CD4-positive, alpha-beta T cell treated with Interleukin-10 for 1 hour (primary cell): Measurements from ENCODE around the gene SFXN5.
"Not testable (repeated sequence)": the region's sequence is repeated elsewhere in the genome, so short reads cannot be mapped to it uniquely, and the experiment has no call there.

Experiments used
- DNase-seq: peaks from one replicate; pipeline ENCODE4 v3.0.0-alpha.2; 2020

The SFXN5 gene

DNA sequence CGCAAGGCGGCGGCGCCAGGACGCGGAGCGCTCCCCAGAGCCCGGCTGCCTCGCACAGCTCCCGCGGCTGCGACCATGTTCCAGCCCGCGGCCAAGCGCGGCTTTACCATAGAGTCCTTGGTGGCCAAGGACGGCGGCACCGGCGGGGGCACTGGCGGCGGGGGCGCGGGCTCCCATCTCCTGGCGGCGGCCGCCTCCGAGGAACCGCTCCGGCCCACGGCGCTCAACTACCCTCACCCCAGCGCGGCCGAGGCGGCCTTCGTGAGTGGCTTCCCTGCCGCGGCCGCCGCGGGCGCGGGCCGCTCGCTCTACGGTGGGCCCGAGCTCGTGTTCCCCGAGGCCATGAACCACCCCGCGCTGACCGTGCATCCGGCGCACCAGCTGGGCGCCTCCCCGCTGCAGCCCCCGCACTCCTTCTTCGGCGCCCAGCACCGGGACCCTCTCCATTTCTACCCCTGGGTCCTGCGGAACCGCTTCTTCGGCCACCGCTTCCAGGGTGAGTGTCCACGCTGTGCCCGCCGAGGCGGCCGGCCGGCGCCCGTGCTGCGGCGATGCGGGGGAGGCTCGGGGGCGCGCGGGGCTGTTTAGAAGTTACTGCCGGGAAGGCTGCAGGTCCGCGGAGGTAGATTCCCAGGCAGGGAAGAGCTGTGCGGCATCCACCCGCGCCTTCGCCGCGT, 153.5 kb downstream of the SFXN5 start:
- no peak for DNase-seq

DNA sequence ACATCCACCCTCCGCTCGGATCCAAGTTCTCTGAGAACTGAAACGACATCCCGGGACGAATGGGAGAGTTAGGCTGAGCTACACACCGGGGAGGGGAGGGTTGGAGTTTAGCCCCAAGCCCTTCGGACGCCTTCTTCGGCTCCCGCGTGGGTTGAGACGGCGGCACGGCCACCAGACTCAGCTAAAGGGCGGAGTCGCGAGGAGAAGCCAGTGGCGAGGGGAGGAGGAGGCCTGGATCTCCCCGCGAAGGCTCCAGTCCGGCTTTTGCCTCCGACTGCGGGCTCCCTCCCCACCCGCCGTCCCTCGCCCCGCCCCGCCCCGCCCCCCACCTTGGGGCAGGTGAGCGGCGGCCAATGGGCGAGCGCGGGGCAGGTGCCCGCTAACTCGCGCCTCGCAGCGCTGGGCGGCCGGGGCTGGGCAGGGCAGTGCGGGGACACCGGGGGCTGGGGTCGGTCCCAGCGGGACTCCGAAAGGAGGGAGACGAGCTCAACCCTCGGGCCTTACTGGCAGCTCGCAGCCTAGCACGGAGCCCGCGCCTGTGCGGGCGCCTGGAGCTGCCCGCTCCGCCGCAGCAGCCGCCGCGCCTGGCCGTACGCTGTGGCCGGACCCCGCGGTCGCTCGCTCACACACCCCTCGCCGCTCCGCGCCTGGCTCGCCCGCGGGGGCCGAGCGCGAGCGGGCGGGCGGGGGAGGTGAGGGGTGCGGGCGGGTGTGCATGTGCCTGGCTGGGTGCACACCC, 154.2 kb downstream of the SFXN5 start, which contains the start of gene EMX1:
TSS of gene EMX1 (plus strand) at position 382 of the 739 bp plus-strand sequence. CDS start at position 716, 334 bp downstream.
- DNase-seq: peak; percentile 54

DNA sequence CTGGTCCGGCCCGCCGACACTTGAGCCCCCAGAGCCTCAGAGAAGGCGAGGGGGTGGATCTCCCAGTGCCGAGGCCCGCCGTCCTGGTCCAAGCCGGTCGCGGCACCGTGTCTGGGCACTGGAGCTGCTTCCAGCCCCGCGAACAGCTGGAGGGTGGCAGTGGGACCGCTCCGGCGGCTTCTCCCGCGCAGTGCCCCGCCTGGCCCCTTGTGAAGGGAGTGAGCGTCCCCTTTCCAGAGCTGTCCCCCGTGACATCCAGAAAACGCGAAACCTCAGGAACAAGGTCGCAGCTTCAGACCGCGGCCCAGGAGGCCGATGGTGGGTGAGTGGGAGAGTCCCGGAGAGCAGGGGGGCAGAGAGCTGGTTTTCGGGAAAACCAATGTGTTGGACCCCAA, 154.8 kb downstream of the SFXN5 start:
- DNase-seq: no peak

DNA sequence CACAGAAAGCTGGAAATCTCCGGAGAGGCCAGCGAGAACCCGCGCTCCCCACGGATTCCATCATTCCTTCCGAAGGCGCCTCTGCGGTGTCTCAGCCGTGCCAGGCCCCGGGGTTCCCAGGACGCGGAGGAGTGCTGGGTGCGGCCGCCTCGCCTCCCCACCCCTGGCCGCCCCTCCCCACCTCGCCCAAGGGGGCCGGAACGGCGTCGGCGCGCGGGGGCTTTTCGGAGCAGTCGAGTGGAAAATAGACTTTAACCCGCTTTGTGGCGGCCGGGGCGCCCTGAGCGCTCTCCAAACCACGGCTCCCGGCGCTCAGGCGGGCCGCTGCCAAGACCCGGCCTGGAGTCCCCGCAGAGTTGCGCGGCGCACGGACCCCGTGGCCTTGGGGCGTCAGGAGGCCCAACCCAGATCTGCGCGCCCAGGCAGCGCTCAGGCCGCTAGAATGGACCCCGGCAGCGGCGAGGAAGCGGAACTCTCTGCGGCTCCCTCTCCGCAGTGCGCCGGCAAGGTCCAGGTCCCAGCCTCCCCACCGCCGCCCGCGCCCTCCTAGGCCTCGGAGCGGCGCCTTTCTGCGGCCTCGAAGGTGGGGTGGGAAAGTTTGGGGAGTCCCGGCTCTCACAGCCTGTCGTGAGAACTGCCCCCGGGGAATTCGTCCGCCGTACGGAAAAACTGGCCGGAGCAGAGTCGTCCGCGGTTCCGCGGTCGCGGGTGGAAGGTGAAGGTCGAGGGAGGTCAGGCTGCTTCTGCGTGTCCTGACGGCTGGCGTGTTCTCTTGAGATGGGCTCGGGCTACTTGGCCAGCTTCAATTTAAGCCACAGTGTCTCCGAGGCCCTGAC, 155.4 kb downstream of the SFXN5 start:
- peak; percentile 44 for DNase-seq

DNA sequence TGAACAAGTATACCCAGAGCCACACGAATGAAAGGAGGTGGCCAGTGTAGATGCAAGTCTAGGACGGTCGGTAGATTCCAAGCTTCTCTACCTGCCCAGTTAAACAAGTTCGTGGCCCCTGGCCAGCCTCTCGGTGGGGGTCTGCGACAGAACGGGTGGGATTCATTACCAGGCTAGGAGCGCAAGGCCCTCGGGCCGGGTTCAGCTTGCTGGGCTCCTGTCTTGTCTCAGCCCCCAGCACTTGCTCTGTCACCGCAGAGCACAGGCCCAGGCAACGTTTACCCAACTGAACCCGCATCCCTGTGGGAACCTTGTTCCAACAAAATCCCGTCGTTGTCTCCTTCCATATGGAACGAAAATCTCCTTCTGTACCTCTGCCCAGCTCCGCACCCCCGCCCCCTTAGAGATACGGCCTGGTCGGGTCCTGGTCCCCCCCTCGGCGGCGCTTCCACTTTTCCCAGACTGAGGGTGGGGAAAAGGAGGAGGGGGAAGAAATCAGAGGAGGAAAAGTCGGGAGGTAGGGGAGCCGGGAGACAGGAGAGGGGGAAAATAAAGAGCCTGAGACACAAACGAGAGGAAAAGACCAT, 156.1 kb downstream of the SFXN5 start:
- no peak for DNase-seq

DNA sequence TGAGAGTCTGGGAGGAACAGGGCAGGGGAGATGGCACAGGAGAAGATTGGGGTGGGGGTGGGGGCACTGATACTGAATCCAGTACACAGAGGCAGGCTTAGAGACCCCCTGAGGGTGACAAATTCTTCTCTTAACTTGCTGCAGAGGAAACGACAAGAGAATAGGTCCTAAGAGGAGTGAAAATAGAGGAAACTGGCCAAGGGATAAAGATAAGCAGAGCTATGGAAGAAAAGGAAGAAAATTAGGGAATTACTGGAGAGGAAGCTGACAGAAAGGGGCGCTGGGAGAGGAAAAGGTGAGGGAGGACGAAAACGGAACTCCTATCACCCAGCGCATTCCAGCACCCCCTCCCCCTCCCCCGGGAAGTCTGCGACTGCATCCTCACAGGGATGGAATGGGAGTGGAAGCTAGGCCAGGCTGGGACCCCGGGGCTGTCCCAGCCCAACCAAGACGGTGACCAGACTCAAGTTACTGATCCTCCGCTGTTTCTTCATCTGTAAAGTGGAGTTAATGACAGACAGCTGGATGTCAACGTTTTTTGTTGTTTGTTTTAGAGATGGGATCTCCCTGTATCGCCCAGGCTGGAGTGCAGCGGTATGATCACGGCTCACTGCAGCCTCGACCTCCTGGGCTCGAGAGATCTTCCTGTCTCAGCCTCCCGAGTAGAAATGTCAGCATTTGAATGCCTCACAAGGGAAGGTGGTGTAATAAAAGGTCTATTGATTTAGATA, 156.8 kb downstream of the SFXN5 start:
- DNase-seq: no peak

DNA sequence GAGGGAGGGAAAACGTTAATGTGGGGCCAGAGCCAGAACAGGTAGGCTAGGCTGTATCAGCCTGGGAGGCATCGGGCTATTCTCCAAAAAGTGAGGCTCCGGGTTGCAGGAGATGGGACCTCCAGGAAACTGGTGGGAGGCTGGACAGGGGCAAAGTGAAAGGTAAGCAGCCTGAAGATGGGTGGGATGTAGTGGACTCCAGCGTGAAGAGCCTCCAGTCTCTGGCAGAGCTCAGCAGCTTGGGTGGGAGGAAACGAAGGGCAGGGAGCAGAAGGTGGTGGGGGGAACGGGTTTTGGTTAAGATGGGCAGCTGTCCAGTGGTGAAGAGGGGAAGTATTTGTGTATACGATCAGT, 157.3 kb downstream of the SFXN5 start:
- no peak for DNase-seq

DNA sequence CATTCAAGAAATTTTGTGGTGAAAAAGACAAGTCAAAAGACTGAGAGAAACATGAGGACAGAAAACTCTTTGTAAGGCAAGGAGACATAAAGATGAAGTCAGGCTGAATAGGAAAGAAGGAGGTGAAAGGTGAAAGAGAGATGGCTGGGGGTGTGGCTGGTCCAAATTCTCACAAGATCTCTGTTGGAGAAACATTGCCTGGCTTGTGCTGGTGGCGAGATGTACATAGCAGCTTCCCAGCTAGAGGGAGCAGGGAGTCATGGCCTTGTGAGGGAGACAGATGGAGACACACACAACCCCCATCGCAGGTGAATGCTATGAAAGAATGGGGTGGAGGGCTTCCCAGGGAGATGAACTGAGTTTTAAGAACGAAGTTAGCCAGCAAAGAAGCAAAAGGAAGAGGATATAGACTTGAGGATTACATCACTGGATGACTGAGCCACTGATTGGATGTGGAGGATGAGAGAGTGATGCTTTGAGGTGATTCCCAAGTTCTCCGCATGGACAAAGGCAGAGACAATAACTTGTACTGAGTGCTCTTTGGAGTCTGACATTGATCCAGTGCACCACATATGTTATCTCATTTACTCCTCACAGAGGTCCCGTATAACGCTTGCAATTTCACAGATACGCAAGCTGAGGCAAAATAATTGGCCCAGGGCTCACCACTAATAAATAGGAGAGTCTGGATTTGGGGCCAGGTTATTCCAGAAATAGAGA, 157.9 kb downstream of the SFXN5 start:
- DNase-seq: no peak

DNA sequence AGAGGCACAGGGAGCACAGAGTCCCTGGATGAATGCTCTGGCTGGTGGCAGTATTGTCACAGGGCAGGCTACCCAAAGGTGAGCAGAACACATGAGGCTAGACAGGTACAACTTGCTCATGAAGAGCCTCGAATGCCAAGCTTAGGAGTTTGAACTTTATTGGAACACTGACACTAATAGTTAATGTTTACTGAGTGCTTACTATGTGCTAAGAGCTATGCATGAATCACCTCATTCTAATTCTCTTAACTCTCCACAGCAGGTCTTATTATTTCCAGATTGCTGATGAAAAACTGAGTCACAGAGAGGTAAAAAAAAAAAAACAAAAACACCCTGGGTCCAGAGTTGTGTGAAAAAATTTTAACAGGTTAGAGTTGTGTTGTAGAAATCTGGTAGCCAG, 160.3 kb downstream of the SFXN5 start:
- no peak for DNase-seq

DNA sequence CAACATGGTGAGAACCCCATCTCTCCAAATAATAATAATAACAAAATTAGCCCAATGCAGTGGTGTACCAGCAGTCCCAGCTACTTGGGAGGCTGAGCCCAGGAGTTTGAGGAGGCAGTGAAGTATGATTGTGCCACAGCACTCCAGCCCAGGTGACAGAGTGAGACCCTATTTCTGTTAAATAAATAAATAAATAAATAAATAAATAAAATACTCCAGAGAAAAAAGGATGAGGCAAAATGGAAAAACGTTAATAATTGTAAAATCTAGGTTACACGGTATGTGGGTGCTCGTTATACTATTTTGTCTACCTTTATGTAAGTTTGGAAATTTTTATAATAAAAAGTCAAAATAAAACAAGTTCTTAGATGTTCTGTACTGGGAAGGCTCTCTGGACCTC, 162.8 kb downstream of the SFXN5 start:
- no peak for DNase-seq

DNA sequence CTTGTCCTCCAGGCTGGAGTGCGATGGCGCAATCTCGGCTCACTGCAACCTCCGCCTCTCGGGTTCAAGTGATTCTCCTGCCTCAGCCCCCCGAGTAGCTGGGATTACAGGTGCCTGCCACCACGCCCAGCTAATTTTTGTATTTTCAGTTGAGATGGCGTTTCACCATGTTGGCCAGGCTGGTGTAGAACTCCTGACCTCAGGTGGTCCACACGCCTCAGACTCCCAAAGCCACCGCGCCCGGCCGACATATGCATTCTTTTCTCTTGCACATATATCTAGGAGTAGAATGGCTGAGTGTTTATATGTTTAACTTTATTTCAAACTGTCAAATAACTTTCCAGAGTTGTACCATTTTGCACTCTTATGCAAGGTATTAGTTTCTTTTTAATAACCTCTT, 164.1 kb downstream of the SFXN5 start:
- not testable (repeated sequence) for DNase-seq

DNA sequence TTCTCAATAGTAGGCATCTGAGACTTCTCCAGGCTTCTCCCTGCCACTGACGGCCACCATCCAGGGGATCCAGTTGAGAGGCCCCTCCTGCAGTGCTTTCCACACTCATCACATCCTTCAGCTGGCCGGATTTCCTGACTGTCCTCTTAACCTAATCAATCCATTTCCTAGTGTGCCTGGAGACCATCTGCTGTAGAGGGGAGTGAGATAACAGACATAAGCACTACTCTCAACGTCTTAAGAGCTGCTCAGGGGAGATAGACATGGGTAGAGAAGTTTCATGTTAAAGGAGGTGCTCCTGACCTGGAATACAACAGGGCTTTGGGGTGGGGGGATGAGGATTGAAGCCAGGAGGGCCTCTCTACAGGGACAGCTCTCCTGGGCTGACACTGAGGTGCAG, 170.1 kb downstream of the SFXN5 start:
- no peak for DNase-seq

DNA sequence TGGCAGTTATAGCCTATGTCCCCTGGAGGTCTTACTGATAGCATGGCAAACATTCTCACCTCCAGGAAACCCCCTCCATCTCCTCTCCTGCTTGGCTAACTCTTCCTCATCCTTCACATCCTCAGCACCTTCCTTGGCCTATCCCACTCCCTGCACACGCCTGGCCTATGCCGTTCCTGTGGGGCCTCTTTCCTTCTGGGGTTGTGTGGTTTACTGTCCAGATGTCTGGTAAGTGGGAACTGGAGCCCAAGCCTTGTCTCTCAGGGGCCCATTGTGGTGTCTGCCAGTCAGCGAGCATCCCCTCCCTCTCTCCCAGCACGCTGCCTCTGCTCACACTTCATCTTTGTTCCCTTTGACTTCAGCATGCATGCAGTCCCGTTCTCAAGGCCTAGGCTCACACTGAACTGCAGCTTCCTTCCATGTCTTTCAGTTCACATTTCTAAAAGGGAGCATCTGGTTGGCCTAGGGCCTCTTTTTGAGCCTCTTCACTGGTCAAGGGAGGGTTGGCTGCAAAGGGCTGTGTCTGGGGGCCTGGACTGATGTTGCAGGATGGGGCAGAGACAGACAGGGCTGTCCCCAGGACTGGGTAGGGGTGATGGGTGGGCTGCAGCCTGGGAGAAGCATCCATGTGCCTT, 171.2 kb downstream of the SFXN5 start:
- DNase-seq: no peak

DNA sequence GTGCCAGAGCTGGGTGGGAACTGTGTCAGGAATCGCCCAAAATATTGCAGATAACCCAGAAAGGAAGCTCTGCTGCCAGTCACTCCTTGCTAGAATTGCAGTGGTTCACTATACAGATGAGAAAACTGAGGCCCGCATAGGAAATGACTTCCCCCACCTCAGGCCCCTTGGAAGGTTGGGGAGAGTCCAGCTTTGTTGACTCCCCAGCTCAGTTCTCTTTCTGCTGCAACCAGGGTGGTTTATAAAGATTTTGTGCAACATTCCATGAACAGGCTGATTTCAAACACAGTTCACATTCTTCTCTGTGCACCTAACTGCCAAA, 173.0 kb downstream of the SFXN5 start:
- no peak for DNase-seq

DNA sequence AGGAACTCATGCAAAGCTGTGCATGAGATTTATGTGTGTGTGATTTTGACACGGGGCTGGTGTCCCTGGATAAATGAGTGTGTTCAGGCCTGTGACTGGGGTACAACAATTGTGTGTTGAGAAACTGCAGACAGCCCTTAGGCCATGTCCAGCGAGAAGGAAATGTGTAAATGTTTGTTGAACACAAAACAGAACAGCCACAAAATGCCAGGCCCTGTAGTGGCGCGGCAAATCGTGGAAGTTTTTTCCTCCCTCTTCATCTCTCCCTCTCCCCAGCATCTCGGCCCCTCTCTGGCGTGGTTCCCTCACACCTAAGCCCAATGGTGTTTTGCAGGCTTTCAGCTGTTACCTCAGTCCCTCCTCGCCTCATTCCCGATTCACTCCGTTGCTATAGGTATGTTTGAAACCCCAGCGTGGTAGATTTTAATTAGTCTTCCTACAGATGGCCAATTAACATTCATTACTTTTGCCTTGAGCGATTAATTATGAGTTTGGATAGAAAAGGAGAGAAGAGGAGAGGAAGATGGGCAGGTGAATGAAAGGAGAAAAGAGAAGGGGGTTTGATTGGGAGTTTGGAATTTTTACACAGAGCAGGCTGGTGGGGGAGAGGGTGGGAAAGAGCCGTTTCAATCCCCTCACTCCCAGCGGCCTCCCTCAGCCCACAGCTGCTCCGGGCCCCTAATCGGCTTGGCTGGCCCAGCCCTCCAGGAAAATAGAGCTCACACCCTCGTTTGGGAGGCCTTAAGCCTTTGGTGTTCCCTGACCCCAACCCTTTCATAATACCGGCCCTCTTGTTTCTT, 173.5 kb downstream of the SFXN5 start:
- no peak for DNase-seq

DNA sequence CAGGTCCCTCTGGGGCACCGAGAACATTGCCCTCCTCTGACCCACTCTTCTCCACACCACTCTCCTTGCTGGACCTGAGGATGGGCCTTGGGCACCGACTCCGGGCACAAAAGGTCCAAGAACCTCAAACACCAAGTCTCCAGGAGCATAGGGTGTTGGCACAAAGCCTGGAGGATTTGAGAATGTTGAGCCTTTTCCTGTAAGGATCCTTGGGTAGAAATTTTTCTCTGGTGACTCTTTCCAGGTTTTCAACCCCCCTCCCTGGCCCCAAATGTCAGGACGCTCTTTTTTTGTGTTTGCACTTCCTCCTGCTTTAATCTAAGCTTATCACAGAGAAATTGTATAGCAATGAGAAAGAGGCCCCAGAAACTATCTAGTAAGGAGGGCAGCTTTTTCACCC, 175.1 kb downstream of the SFXN5 start:
- DNase-seq: no peak

DNA sequence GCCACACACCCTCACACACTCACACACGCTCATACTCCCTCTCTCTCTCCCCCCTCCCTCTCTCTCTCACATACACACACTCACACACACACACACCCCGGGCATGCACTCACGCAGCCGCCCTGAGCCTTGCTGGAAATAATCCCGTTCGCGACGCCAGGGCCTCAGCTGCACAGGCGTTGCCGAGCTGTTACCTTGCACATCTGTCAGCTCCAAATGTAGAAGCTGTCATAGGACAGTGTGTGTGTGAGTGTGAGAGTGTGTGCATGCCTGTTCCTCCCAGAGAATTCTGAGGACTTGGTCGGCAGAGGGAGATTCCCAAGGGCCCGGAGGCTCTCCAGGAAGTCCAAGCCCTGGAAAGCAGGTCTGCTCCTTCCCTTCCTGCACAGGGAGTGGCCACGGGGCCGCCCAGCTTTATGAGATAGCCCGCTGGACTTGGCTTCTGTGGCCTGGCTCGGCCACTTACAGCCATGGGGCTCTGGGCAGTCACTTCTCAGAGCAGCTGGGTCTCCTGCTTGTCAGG, 175.7 kb downstream of the SFXN5 start:
- no peak for DNase-seq

DNA sequence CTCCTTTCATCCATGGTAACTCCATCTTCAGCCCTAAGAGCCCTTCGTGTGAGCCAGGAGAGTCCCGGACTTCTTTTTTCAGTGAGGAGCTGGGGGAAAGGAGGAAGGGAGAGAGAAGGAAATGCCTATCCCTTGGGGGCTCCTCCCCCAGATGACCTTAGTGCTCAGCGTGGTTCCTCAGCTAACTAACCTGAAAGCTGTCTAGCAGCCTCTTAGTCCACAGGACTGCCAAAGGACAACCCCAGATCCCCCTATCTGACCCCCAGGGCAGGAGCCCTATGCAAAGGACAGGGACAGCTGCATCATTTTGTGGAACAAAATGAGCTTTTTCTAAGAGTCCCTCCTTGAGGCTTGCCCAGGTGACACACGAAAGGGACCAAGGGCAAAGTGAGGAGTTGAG, 176.4 kb downstream of the SFXN5 start:
- no peak for DNase-seq

DNA sequence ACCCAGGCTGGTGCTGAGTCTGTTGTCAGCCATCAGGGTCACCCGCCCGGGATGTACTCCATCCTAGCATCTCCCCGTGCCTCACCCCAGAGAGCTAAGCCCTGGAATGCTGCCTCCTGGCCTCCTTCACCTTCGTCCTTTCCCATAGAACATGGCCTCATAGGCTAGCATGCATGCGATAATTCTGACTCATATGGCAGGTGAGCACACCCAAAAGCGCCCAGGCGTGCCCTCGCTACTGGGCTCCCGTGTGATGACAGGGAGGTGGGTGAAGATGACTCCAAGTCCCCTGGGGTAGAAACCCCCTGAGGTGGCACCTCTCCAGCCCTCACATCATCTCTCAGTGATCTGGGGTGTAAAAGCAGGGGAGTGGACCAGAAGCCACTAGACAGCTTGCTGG, 177.0 kb downstream of the SFXN5 start:
- no peak for DNase-seq

DNA sequence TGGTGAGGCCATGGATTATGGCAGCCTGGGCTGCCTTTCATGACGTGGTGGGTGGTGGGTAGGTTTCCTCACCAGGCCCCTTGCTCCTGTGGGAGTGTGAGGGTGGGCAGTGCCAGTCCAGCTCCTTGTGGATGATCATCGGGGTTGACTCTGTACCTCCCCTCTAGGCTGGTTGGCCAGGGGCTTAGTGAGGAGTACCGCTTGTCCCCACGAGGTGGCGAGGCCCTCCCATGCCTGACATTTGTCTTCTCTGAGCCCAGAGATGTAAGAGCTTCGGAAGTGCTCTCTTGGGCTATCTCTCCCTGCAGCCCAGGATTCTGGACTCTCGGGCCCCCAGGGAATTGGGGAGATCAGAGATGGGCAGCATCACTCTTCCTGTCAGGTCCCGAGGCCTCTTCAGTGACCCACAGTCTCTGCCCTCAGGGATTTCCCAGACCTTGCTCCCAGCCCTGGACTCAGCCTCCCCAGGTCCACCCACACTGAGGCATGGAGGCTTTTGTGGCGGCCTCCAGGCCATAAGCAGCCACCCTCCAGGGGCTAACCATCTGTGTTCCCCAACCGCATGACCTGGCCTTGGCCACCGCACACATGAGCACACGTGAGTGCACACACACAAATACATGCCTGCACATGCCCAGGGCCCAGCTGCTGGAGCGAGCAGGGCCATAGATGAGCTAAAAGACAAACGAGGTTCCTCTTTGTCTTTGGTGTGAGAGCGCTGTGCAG, 177.8 kb downstream of the SFXN5 start:
- DNase-seq: peak; percentile 24
